Anterior cingulate cortex (tissue), 58 donors: ENCODE data around the gene KLHDC8A.

ENCODE experiments used
- DNase-seq, 58 donors: peaks; one replicate each; lab custom pipeline; 2025; lab: John Stamatoyannopoulos, UW

Gene KLHDC8A

GRCh38 chr1:205348554-205349487 lies 7.9 kb downstream of the KLHDC8A start:
- DNase-seq: no peak

DNA sequence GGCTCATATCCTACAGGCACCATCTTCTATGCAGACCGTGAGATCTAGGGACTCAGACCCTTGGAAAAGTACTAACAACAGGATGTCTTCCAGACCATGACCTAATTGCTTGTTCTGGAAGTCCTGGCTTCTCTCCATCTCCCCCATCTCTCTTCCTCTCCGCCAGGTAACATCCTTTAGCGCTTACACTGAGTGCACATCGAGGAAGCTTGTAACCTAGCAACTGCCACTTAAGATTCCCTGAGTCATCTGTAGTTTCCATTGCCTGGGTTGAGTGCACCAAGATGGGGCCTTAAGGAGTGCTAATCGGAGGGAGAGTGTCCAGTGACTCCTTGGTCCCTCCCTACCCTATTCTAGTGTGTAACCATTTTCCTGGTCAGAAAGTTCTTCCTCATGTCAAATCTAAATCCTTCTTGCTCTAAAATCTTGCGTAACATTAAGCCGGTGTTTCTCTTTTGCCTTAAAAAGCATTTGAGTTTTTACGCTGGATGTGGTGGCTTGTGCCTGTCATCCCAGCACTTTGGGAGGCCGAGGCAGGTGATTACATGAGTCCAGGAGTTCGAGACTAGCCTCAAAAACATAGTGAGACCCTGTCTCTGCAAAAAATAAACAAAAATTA lies 9.7 kb downstream of the KLHDC8A start:
- DNase-seq: no peak

- DNase-seq: no peak
Observed at GRCh38 chr1:205345761-205346160, 11.0 kb downstream of the KLHDC8A start.

- peak in 23 of 58 donors; percentile 5 to 68 (median 25) for DNase-seq
Observed at GRCh38 chr1:205344066-205344928, 12.4 kb downstream of the KLHDC8A start.

GRCh38 chr1:205343431-205344065 lies 13.2 kb downstream of the KLHDC8A start:
- no peak for DNase-seq

GRCh38 chr1:205342986-205343385 lies 13.7 kb downstream of the KLHDC8A start:
- DNase-seq: no peak

GRCh38 chr1:205340676-205341075 lies 16.0 kb downstream of the KLHDC8A start:
- DNase-seq: no peak

DNA sequence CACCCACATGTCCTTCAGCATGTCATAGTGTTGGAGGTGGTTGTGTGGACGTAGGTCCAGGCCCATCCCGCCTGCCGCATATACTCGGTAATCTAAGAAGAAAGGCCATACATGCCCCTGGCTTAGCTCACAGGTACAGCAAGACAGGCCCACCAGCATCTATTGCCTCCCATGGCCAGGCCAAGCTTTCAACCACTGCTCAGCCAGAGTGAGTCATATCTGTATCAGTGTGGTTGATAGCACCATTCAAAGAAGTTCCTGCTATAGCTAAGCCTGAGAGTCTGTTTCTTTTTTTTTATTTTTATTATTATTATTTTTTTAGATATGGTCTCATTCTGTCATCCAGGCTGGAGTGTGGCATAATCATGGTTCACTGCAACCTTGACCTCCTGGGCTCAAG lies 17.0 kb downstream of the KLHDC8A start:
- no peak for DNase-seq

GRCh38 chr1:205339197-205339702 lies 17.5 kb downstream of the KLHDC8A start:
- DNase-seq: no peak

DNA sequence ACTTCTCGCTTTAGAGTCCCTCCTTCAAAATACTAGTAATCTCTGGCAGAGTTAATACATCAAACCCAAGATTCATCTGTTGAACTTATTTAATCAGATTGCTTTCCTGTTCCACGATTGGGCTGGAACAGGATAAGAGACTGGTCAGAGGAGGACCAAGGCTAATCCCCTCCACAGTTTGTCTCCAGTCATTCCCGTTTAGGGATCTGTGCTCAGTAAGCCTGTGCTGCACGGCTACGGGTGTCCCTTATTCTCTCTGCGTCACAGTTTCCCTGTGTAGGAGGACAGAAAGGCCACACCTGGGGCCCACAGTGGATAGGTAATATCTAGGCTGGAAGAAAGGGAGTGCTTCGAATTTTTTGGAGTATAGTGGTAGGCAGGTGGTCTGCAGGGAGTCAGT lies 18.7 kb downstream of the KLHDC8A start:
- DNase-seq: no peak

- DNase-seq: no peak
Observed at GRCh38 chr1:205337481-205337880, 19.2 kb downstream of the KLHDC8A start.

DNA sequence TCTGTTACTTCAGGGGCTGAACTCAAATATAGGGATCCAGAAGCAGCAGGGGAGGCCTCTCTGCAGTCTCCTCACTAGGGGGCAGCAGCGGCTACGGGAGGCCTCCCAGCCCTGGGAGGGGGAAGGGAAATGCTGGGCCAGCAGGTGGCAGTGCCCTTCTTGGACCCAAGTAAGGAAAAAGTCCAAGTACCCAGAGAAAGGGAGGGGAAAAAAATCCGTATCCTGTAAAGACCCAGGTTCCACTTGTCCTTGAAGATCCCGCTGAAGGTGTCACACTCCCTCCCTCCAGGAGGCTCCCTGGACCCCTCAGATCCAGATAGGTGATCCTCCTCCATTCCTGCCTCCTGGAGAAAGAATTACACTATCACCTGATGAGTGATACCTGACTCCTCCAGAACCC lies 21.0 kb downstream of the KLHDC8A start:
- peak in 53 of 58 donors; percentile 21 to 83 (median 66) for DNase-seq

GRCh38 chr1:205332015-205332791 lies 24.5 kb downstream of the KLHDC8A start:
- no peak for DNase-seq

DNA sequence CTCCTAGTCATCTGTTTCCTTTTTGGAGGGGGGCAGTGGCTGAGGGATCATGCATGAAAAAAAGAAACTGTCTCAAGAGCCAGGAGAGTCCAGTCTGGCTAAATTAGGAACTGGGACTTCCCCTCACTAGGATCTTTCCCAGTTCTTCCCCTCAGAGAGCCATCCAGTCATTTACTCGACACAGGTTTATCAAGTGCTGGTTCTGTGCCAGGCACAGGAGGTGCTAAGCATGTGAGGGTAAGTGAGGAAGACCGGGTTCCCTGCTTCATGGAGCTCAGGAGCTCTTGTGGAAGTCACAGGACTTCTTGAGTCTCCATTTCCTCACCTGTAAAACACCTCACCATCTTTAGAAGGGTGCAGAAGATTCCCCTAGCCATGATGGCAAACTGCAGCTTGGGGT lies 26.6 kb downstream of the KLHDC8A start:
- DNase-seq: no peak

DNA sequence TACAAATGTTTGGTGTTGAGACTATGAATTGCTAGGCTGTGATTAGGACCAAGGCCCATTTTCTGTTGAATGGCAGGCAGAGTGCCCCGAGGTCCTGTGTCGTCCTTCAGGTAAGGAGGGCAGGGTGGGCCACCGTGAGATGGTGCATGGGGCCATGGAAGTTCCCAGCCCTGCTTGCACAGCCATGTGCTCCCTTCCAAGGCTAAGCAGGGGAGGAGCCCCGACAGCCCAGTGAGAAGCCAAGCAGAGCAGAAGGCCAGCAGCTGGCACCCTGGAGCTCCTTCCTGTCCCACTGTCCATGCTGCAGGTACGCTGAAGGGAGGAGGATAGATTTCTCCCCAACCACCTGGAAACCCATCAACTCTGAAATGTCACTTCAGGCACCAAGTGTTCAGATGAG lies 27.0 kb downstream of the KLHDC8A start:
- DNase-seq: no peak

DNA sequence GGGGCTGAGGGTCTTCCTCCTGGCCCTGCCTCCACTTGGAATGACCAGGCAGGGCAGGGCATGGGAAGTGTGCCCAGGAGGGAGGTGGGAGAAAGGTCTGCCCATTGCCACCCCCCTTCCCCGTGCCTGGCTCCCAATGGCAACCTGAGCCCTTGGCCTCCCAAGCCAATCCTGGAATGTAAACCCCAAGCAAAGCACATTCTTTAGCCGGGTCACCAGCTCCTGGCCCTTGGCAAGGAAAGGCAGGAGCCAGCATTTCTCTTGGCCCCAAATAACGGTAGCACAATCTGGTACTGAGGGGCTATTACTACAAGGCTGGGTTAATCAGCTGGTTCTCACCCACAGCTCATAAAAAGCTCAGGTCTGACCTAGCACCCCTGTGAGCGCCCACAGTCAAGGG lies 28.2 kb downstream of the KLHDC8A start:
- DNase-seq: no peak

DNA sequence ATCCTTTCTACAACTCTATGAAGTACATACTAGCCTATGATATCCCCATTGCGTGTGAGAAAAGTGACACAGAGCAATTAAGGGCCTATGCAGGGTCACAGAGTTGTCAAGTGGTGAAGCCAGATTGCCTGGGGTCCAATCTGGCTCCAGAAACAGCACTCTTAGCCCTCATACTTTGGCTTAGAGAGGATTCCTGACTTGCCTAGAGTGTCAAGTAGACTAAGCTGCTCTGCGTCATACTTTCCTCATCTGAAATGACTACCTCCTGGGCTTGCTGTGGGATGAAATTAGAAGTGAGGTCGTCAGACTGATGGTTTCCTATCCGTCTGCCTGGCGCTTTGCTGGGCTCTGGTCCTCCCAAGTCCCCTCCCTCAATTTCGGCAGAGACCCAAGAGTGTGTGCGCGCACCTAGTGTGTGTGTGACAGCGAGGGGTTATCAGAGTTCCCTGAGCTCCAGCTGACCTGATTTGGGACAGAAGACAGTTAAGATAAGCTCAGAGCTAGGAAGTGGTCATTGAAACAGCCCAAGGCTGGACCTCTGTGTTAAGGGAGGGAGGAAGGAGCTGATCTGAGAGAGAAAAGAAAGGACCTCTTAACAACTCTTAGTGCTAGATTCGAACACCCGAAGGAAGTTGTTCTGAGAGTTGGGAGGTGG lies 29.8 kb downstream of the KLHDC8A start:
- no peak for DNase-seq

DNA sequence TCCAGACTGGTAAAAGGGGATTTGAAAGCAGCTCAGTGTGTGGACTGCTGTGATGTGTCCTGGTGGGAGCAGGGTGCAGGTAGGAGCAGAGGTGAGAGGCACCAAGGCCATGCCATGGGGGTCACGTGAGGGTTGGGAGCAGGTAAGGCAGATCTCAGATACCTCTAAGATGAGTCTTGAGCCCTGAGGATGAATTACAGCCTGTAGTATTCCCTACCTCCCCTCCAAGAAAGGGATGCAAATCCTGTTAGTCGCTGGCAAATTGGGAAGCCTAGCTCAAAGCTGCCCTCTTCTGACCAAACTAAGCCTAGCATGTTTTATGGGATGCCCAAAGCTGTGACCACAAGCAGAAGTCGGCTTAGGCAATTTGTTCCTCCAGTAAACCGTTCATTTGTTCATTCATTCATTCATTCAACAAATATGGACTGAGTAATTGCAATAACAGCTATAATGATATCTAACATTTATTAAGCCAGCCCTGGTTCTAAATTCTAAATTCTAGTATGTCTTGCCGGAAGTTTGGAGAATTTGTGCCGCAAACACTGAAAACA lies 31.3 kb downstream of the KLHDC8A start:
- peak in 47 of 58 donors; percentile 12 to 79 (median 41) for DNase-seq

DNA sequence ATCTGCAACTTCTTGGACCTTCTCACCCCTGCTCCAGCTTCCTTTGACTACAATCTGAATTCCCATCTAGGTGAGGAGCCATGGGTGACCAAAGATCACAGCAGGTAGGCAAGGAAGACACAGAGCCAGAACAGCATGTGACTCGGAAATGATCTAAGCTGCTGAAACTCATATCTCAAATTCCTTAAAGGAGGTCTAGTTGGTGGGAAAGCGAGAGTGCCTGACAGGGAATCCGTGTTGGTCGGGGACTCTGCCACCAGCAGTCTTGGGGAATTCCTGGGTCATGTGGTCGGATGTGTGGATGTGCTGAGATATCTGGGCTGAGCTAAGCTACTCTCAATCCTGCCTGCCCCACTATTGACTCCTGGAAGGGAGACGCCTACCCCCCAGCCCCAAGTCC lies 31.9 kb downstream of the KLHDC8A start:
- no peak for DNase-seq
